DMS 273 (cell line): Measurements from ENCODE around the gene MPP1.

Experiments
- DNase-seq: peaks from one replicate; lab custom pipeline; 2025; ENCODE audit not compliant: unreplicated experiment; lab: John Stamatoyannopoulos, UW

Gene MPP1

DNA sequence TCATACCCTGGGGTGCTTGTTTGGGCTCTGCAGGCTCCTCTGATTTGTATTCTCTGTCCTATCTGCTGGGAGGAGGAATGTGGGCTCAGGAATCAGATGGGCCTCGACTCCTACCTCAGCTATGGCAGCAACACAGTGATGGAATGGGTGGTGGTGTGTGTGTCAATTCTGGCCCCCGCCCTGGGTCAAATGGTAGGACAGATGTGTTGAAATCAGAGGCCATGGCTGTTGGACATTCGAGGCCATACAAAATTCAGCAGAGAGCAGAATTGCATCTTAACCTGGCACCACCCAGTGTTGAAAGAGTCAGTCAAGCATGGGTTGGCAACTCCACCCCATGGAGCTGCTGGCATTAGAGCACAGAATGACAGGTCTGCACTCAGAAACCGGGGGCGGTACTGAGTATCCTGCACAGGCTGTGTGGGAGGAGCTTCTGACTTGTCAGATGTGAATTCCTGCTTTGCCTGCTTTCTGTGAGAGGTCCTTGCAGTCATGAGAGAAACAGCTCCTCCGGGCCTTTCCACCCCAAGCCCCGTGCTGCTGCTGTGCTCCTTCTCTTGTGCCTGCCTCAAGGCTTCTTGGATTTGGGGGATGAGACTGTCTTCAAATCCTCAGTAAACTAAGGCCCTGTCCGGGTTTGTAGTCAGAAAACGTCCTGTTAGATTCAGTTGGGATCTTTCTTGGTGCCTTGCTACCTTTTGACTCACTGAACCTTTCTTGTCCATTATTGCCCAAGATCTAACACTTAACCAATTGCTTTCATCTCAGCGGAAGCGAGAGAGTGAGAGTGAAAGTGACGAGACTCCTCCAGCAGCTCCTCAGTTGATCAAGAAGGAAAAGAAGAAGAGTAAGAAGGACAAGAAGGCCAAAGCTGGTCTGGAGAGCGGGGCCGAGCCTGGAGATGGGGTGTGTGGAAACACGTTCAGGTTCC is 29.6 kb downstream of the MPP1 start:
- peak; percentile 69 for DNase-seq

GRCh38 chrX:154774622-154775021 is 30.7 kb downstream of the MPP1 start:
- DNase-seq: no peak

DNA sequence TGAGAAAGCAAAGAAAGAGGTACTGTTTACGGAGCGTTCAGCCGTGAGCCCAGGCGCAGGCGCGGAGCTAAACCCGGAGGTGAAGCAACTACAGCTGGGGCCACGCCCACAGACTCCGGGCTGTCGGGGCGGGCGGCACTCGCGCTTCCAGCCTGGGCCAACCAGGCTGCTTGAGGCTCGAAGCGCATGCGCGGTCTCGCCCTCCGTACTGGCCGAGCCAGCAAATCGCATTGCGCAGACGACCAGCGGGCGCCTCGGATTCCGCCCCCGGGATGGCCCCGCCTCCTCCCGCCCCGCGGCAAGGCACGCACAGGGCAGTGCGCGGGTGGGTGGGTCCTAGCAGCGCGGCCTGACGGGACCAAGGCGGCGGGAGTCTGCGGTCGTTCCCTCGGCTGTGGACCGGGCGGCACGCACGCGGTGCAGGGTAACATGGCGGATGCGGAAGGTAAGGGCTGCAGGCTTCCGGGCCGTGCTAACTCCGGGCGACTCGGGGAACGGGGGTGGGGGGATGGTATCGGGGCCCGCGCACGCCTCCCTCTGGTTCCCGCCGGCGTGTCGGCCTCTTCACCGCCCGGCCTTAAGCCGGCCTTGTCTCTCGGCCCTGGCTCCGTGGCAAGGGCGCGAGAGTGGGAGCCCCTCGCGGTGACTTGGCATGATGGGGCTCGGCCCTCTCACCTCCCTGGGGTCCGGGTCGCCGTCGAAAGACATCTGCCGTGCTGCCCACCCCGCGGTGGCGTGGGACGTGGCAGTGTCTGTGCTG is 42.6 kb downstream of the MPP1 start, which contains the start of gene DKC1:
TSS of gene DKC1 (plus strand) at position 328 of the 760 bp plus-strand sequence. CDS start at position 430, 102 bp downstream.
- peak; percentile 99 for DNase-seq

- DNase-seq: peak; percentile 69
Measured at GRCh38 chrX:154761977-154762536, 43.2 kb downstream of the MPP1 start.

- no peak for DNase-seq
Measured at GRCh38 chrX:154758696-154759095, 46.6 kb downstream of the MPP1 start.

DNA sequence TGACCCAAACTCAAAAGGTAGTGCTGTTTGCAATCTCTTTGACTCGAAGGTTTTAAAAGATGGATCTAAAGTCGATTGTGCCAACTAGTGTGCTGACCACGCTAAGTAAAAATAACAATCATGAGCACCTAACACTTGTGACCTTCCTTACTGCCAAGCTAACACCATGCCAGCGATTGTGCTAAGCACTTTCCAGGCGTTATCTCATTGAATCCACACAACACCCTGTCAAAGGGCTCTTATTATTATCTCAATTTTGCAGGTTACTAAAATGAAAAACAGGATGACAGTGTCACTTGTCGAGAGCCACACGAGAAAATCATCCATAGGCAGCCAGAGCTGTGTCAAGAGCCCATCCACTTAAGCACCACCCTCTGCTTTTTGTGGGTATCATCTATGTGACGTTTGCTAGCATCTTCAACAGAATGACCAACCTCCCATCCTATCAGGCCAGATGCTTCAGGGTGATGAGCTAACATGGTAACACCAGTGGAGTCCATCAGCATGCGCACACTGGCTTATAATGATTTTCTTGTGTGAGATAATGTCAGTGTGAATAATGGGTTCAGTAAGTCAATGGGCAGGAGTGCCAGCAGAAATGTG is 53.5 kb downstream of the MPP1 start:
- peak; percentile 84 for DNase-seq

GRCh38 chrX:154751203-154751668 is 54.0 kb downstream of the MPP1 start:
- peak; percentile 65 for DNase-seq

DNA sequence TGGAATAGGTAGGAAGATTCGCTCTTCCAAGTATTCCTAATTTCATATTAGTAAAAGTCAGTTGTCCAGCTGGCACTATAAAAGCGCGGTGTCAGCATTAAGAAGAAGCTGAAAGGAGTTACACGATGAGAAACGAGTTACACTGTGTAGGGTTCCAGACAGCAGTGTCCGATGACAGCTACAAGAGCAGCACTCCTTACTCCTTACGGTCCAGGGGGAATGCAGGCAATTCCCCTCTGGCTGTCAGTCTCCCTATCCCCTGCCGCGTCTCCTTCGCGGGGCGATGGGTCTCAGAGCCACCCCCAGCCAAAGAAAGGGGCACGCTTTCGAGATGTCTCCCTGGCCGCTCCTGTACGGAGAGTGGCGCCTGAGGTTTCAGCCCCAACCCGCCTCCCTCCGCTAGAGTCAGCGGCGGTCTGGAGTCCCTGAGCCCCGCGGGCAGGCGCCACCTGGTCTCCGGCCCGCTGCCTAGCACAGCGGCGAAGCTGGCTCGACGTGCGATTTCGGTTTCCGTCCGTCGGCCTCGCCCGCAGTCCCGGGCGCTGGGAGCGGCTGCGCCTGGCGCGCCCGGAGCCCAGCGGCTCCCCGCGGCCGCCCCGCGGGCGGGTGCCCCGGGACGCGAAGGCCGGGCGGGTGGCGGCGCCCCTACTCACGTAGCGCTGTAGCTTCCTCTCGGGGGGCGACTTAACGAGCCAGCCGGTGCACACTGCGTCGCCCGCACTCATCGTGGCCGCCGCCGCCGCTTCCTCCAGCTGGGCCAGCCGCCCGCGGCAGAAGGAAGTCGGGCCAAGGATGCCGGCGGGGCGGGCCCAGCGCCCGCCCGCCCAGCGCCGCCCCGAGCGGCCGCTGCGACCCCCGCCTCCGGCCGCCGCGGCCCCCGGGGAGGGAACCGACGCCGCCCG is 54.7 kb downstream of the MPP1 start, which contains the start of gene GAB3:
TSS of gene GAB3 (minus strand) at position 777 of the 902 bp plus-strand sequence. CDS start at position 725, 52 bp downstream.
- peak; percentile 79 for DNase-seq

GRCh38 chrX:154749856-154750255 is 55.4 kb downstream of the MPP1 start:
- DNase-seq: peak; percentile 61

- DNase-seq: peak; percentile 91
Measured at GRCh38 chrX:154748712-154749339, 56.5 kb downstream of the MPP1 start.

GRCh38 chrX:154742613-154743012 is 62.7 kb downstream of the MPP1 start:
- DNase-seq: no peak

DNA sequence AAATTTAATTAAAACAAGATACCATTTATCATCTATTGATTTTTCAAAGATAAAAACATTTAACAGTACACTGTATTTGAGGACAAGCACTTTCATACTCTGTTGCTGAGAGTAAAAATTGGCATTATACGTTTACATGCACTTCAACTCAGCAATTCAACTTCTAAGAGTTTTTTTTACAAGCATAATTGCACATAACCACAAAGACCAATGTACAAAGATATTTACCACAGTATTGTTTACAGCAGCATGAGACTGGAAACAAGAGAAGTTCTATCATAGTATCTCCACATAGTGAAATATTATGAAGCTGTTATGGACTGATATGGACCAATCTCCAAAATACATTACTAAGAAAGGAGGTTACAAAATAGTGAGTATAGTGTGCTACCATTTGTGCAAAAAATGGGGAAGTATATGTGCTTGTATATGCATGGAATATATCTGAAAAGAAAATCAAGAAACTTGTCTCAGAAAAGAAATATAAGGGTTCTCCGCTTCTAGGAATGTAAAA is 65.3 kb downstream of the MPP1 start:
- DNase-seq: no peak

DNA sequence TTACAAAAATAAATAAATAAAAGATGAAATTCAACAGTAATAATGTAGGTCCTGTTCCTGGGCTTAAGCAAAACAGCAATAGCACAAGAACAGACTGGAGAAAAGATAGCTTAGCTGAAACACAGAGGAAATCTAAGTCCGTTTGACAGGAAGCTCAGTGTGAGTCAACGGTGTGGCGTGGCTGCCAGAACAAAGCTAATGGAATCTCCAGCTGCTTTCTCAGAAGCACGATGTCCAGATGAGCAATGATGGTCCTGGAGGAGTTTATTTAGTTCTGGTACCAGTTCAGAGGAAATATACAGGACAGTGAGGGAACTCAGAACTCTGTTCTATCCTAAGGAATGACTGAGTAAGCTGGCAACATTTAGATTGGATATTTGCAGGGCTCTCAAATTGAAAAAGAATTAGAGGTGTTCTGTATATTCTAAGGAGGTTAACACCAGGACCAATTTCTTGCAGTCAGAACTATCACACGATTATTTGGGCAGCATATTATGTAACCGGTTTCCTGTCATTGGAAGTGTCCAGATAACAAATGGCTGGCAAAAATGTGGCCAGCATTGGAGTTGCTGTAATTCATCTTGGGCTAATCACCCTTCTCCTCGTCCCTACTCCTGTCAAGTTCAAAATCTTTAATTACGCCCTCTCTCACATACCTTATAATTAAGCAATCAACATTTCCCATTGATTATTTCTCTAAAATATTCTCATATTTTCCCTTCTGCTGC is 67.1 kb downstream of the MPP1 start:
- DNase-seq: no peak

DNA sequence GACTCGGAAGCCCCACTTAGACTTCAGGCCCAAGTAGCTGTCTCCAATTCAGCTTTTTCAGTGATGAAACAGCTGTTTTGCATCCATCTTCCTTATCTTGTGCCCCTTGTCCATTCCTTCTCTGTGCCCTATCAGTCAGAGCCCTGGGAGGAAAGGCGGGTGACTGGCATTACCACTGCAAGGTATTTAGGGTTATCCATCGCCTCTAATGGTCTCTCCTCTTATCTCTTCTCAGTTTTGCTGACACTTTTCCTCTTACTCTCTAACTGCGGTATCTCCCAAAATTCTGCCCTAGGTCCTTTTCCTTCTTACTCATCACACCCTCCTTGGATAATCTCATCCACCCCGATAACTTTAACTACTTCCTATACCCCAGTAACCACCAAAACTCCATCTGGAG is 68.1 kb downstream of the MPP1 start:
- no peak for DNase-seq

DNA sequence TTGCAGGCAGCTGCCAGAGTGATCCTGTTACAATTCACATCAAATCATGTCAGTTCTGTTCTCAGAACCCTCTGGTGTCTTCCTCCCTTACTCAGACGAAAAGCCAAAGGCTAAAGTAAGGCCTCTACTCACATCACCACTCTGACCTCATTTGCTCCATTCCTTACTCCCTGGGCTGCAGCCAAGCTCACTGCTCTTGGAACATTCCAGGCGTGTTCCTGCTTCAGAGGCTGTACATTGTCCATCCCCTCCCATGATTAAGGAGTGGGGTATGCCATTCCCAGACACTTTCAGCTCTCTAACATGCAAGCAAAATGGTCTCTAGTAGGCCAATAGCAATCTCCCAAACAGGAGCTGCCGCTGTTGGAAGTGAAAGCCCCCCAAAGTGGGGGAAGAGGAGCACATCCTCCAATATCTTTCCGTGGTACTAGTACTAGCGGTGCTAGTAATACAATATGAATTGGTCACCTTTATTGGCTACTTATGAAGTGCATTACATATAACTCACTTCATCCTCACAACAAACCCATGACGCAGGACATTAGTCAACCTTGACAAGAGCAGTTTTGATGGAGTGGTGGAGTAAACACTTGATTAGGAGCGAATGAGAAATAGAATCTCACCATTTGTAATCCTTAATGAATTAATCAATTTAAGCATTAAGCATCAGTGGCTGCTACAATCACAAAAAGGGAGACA is 69.4 kb downstream of the MPP1 start:
- DNase-seq: no peak

- DNase-seq: no peak
Measured at GRCh38 chrX:154734061-154734781, 71.1 kb downstream of the MPP1 start.

- DNase-seq: no peak
Measured at GRCh38 chrX:154733066-154733425, 72.2 kb downstream of the MPP1 start.
